HPDE6-E6E7 (cell line): Measurements from ENCODE around the gene GHR.
"Not testable (repeated sequence)": the region's sequence is repeated elsewhere in the genome, so short reads cannot be mapped to it uniquely, and the experiment has no call there.

Experiments
- DNase-seq: peaks from one replicate; pipeline ENCODE4 v3.0.0; 2011; ENCODE audit warnings: missing footprints; ENCODE audit errors: extremely low spot score

The GHR gene

DNA sequence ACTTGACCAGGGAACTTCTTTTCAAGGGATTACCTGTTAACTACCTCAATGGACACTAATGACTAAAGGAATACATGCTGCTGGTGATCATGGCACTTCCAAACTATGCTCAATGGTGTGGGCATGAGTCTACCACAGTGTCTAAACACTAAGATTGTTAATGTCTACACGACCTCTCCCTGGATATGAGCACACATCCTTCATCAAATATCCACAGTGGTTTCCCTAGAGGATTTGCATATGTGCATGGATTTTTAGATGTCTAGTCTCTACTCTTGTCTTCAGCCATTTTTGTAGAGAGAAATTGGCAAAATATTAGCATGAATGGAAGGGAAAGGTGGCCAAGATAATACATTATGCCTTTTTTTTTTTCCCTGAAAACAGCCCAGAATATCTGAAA lies 220.1 kb downstream of the GHR start:
- DNase-seq = no peak

- no peak for DNase-seq
These were observed 221.9 kb downstream of the GHR start for GRCh38 chr5:42645138-42645537.

DNA sequence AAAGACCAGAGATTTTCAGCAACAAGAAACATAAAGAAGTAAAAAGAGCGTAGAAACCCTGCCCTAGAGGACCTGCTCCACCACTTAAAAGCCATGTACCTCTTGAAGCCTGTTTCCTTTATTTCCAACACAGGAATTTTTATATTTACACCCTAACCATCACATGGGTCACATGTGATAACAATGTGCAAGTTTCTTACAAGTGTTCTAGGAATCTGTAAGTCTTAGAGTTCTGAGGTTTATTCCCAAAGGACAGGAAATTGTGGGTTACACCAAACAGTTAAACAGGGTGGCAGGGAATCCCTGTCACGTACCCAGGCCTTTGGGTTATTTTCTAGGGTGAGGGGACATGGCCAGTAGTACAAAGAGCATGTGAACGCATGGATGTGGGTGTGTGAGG lies 224.8 kb downstream of the GHR start:
- no peak for DNase-seq

GRCh38 chr5:42648915-42649314 lies 225.7 kb downstream of the GHR start:
- no peak for DNase-seq

DNA sequence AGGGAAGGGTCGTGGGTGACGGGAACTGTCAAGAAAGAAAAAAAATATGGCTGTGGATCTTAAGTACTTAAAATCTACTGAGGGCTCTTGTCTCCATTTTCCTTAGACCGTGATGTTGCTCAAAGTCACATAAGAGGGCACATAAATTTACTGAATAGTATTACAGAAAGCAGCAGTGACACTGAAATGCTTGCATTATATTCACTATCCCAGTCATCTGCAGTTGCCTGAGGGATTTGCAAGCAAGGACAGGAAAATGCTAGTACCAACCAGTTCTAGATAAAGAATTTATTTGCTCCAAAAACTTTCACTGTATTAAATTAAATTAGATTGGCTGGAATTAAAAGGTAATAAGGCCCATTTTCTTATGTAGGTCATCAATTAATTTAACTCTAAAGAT lies 226.8 kb downstream of the GHR start:
- DNase-seq = no peak

- DNase-seq = no peak
These were observed 230.5 kb downstream of the GHR start for GRCh38 chr5:42653705-42654104.

- DNase-seq = no peak
These were observed 231.4 kb downstream of the GHR start for GRCh38 chr5:42654645-42655044.

DNA sequence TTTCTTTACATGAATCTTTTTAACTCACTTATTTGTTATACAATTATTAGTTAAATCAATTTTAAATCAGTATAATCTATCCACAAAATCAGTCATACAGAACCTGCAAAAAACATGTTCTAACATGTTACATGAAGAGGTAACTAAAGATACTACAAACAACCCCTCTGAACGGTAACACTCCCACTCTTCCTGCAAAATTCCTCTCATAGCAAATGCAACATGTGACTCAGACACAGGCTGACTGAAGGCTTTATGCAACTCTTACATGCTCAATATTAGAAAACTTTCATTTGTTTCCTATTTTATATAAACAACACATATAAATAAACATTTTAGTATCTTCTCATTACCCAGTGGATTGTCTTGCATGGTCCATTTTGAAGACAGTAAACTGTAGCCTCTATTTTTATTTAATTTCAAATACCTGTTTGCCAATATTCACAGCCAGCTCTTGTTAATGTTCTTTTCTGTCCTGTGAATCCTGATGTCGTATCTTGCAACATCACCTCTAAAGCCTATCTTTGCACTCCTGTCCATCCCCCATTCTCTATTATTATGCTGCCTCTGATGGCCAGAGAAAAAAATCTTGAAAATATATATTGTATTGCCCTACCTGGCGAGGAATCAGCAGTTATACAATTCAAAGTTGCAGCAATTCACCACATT lies 232.9 kb downstream of the GHR start:
- DNase-seq = no peak

DNA sequence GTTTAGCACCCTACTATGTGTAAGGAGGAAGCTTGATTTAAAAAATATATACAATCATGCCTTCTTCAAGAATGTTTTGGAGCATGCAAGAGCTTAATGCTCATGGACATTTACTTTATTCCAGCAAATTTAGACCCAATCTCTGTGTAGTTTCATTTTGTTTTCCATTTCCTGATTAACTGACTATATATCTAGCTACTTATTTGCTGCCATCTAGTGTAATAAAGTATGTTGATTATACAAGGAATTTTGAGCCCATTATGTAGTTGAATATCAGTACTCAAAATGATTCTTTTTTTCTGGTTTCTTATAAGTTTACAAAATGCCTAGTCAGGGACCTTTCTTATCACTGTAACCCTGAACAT lies 233.4 kb downstream of the GHR start:
- DNase-seq = no peak

DNA sequence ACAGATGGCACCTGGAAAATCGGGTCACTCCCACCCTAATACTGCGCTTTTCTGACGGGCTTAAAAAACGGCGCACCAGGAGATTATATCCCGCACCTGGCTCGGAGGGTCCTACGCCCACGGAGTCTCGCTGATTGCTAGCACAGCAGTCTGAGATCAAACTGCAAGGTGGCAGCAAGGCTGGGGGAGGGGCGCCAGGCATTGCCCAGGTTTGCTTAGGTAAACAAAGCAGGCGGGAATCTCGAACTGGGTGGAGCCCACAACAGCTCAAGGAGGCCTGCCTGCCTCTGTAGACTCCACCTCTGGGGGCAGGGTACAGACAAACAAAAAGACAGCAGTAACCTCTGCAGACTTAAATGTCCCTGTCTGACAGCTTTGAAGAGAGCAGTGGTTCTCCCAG lies 236.6 kb downstream of the GHR start:
- not testable (repeated sequence) for DNase-seq

- no peak for DNase-seq
These were observed 242.6 kb downstream of the GHR start for GRCh38 chr5:42665857-42666256.

- no peak for DNase-seq
These were observed 243.6 kb downstream of the GHR start for GRCh38 chr5:42666869-42667268.

DNA sequence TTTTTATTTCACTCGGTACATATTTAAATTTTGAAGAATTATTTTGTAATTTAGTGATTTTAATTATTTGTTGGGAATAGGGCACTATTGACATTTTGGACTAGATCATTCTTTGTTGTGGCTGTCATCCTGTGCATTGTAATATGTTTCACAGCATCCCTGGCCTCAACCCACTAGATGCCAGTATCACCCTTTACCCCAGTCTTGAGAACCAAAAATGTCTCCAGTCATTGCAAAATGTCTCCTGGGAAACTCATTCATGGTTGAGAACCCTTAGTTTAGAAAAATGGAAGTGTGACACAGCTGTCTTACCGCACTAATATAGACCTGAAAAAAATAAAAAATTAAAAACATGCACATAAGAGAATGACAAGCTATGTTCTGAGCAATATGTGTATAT lies 245.0 kb downstream of the GHR start:
- no peak for DNase-seq

- no peak for DNase-seq
These were observed 249.7 kb downstream of the GHR start for GRCh38 chr5:42672925-42673324.

DNA sequence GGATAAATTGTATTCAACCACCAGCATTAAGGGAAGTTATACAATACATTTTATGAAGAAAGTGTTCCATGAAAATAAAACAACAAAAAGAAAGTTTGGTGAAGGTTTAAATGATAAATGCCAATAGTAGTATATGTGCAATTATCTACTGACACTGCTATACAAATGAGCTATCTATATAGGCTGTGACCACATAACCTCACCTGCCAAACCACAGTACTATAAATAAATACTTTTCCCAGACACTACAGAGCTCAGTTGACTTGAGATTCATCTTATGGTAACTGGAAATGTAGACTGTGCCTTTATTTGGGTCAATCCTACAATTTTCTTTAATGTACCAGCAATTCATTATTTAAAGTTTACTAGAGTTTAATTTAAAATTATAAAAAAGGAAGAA lies 252.4 kb downstream of the GHR start:
- no peak for DNase-seq

DNA sequence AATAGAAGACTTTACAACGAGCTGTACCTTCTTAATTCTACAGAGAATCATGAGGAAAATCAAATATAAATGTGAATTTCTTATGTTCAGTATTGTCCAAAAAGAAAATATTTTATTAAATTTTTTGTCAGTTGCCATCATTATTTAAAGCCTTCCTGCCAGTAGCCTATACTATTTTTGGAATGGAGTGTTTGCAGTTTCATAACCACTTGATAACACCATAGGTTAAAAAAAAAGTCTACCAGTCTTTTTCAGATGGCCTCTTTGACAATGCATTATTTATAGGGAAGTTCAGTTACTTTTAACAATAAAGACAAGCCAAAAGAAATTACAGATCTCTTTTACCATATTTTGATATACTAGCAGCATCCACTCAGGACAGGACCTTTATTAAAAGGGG lies 253.1 kb downstream of the GHR start:
- no peak for DNase-seq

DNA sequence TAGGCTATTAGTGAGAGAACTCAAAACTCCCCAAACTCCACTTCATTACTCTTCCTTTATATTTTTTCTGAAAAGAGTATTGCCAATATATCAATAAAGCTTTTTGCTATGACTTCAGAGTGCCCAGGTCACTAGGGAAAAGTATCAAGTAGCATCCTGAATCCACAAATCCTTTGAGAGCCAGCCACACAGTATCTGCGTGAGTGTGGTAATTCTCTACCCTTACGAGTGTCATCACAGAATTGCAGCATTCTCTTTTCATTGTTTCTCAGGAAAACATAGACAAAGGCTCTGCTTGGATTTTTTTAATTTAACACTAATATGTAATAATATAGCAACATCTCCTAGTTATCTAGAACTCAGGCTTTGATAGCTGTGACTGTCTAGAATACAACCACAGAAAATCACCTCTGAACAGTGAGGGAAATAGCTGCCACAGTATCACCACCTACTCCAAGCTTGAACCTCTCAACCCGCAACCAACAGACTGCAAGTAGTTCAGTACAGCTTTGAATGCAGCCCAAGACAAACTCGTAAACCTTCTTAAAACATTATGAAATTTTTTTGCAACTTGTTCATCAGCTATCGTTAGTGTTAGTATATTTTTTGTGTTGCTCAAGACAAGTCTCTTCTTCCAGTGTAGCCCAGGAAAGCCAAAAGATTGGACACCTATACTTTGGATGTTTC lies 254.1 kb downstream of the GHR start:
- DNase-seq = no peak

DNA sequence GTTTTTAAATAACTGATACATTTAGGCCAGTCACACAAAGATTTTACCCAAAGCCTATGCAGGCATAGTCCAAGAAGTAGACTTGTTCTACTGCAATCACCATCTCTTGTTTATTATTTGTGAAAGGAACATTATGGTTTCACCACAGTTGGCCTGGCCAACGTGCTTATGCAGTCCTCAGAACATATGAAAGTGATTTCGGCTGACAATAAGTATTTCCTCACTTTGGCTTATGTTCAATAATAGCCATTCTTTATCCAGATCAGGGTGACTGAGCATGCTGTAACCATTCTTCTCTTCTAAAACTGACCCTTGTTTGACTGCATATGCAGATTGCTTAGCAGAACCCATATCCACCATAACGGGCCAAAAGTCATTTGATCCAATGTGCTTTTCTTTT lies 256.8 kb downstream of the GHR start:
- no peak for DNase-seq

DNA sequence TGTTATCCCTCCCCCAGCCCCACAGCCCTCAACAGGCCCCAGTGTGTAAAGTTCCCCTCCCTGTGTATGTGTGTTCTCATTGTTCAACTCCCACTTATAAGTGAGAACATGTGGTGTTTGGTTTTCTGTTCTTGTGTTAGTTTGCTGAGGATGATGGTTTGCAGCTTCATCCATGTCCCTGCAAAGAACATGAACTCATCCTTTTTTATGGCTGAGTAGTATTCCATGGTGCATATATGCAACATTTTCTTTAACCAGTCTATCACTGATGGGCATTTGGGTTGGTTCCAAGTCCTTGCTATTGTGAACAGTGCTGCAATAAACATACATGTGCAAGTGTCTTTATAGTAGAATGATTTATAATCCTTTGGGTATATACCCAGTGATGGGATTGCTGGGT lies 261.8 kb downstream of the GHR start:
- DNase-seq = not testable (repeated sequence)

DNA sequence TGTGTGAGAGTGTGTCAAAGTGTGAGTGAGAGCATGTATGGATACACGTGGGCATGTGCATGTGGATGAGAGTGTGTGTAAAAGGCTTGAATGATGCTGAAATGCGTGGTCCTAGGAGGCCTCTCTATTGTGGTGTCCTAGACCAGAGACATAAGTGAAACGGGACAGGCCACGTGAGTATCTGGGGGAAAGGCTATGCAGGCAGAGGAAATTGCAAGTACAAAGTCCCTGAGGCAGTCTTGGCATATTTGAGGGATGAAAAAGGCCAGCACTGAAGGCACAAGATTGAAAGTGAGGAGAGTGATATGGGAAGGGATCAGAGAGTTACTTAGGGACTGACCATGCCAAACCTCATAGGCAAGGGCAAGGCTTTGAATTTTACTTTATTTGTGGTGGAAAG lies 266.2 kb downstream of the GHR start:
- no peak for DNase-seq

DNA sequence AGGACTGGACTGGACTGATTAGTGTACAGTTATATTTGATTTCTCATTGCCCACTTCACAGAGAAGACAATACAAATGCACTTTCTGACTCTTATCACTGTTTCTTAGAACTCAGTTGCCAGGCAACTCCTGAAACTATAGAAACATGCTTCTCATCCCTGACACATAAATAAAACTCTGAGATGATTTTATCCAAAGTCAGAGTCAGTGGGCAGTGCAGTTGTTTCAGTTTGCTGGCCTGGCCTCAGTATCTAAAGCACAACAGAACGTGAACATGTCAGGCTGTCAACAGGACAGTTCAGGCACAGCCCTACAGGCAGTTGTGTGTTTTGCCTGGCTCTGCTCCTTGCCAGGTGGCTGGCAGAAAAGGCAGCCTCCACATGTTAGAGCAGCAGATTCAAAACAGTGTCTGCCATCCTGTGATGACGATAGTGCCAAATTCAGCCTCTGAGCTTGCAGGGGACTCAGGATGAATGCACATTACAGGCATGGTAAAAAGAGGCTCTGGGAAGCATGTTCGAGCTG lies 268.2 kb downstream of the GHR start:
- no peak for DNase-seq

- DNase-seq = no peak
These were observed 278.3 kb downstream of the GHR start for GRCh38 chr5:42701351-42702059.

- DNase-seq = no peak
These were observed 280.0 kb downstream of the GHR start for GRCh38 chr5:42703238-42703637.
